A549 (cell line): ENCODE results near the gene PEX11B. TPM values are rescaled to one million over a fixed set of nuclear protein-coding genes. Genes with fewer than 3 reads are reported as not detected.
"Not testable (repeated sequence)": the region's sequence is repeated elsewhere in the genome, so short reads cannot be mapped to it uniquely, and the experiment has no call there.

Experiments used
- ATAC-seq, 2 experiments: fragments of 200-7000 bp in 1 of 2; fragments of >200 bp in 1 of 2; cut with Nextera tagmentation in 1 of 2; cut with Tn5 transposase in 1 of 2; 3 replicates each; pipeline versions ENCODE4 v1.8.0 to v1.9.1; 2018 to 2020; ENCODE audit warnings: mild to moderate bottlenecking in 1 of 2, moderate library complexity in 1 of 2
- CTCF ChIA-PET: fragments of 300-600 bp; sonication (Branson Sonifier 250); formaldehyde crosslinking; extraction: SDS; loops from one replicate; lab custom pipeline; 2021; ENCODE audit warnings: antibody characterized with exemption, inconsistent platforms; lab: Yijun Ruan, JAX
- POLR2A ChIA-PET: fragments of 350-600 bp; formaldehyde crosslinking; extraction: SDS; loops from one replicate; lab custom pipeline; 2021; ENCODE audit warnings: antibody characterized with exemption, inconsistent platforms; lab: Yijun Ruan, JAX
- DNase-seq, 2 experiments: peaks; one replicate each; pipeline versions ENCODE4 v3.0.0 to v3.0.0-alpha.2; 2011 to 2016; ENCODE audit warnings: low read depth in 1 of 2, low spot score in 1 of 2
- FAIRE-seq: peaks from 2 replicates; lab custom pipeline; 2011; peaks lifted over from hg19 to GRCh38; lab: Jason Lieb, UNC
- H3K27ac ChIP-seq, 2 experiments: fragments of >200 bp; sonication (Bioruptor Twin); formaldehyde crosslinking; 3 replicates each; pipeline ENCODE4 v1.5.1; 2016 to 2017
- H3K4me1 ChIP-seq: fragments of >200 bp; sonication (Bioruptor Twin); formaldehyde crosslinking; 3 replicates; pipeline ENCODE4 v1.6.1; 2016
- H3K4me2 ChIP-seq: fragments of >200 bp; sonication (Bioruptor Twin); formaldehyde crosslinking; 3 replicates; pipeline ENCODE4 v1.6.1; 2016
- H3K4me3 ChIP-seq: fragments of >200 bp; sonication (Bioruptor Twin); formaldehyde crosslinking; 3 replicates; pipeline ENCODE4 v1.5.1; 2016
- H3K9me3 ChIP-seq: fragments of >200 bp; sonication (Bioruptor Twin); formaldehyde crosslinking; 3 replicates; pipeline ENCODE4 v1.6.1; 2016
- CBX2 ChIP-seq: fragments of 200-600 bp; sonication (generic); IDR thresholded peaks from 2 replicates; pipeline ENCODE4 v1.6.1; 2016; ENCODE audit warnings: low read depth, mild to moderate bottlenecking, borderline replicate concordance
- CBX8 ChIP-seq: fragments of 200-600 bp; sonication (generic); IDR thresholded peaks from 2 replicates; pipeline ENCODE4 v1.6.1; 2016
- CEBPB ChIP-seq, 2 experiments: fragments of >200 bp in 1 of 2; sonication (Bioruptor Twin) in 1 of 2; formaldehyde crosslinking in 1 of 2; IDR thresholded peaks; 2 replicates each; pipeline ENCODE4 v1.6.1; 2012 to 2016
- CHD4 ChIP-seq: fragments of 200-600 bp; sonication (generic); IDR thresholded peaks from 2 replicates; pipeline ENCODE4 v1.6.1; 2016; ENCODE audit warnings: antibody characterized with exemption, mild to moderate bottlenecking, borderline replicate concordance
- ELK1 ChIP-seq: fragments of 150-350 bp; IDR thresholded peaks from 2 replicates; pipeline ENCODE4 v1.6.1; 2014; ENCODE audit warnings: low read depth, mild to moderate bottlenecking, low read length
- GATA3 ChIP-seq: IDR thresholded peaks from 2 replicates; pipeline ENCODE4 v1.6.1; 2012; ENCODE audit warnings: borderline replicate concordance
- HDAC2 ChIP-seq: fragments of 200-600 bp; sonication (generic); IDR thresholded peaks from 2 replicates; pipeline ENCODE4 v1.6.1; 2016
- HEYL ChIP-seq: fragments of 250-450 bp; sonication (Bioruptor Pico); IDR thresholded peaks from 2 replicates; pipeline ENCODE4 v1.8.0; 2021; ENCODE audit warnings: mild to moderate bottlenecking, moderate library complexity
- HOXB13 ChIP-seq: fragments of 250-450 bp; sonication (Bioruptor Pico); IDR thresholded peaks from 2 replicates; pipeline ENCODE4 v1.5.0; 2020; ENCODE audit warnings: low read depth, mild to moderate bottlenecking, moderate library complexity
- HOXB5 ChIP-seq: fragments of 250-450 bp; sonication (Bioruptor Pico); IDR thresholded peaks from 2 replicates; pipeline ENCODE4 v1.5.0; 2020; ENCODE audit warnings: mild to moderate bottlenecking, moderate library complexity
- JUN ChIP-seq, 2 experiments: fragments of >200 bp; sonication (Bioruptor Twin); formaldehyde crosslinking; IDR thresholded peaks; 2 replicates in 1 of 2; 3 replicates in 1 of 2; pipeline ENCODE4 v1.6.1; 2016 to 2017
- MAZ ChIP-seq: fragments of 150-350 bp; IDR thresholded peaks from 2 replicates; pipeline ENCODE4 v1.6.1; 2014; ENCODE audit warnings: antibody characterized with exemption, low read depth, low read length, borderline replicate concordance
- NPAS2 ChIP-seq: fragments of 250-450 bp; sonication (Bioruptor Pico); IDR thresholded peaks from 2 replicates; pipeline ENCODE4 v1.8.0; 2022; ENCODE audit warnings: mild to moderate bottlenecking, moderate library complexity, borderline replicate concordance
- PHF8 ChIP-seq: fragments of 200-600 bp; sonication (generic); IDR thresholded peaks from 2 replicates; pipeline ENCODE4 v1.6.1; 2016; ENCODE audit warnings: low read depth, mild to moderate bottlenecking, antibody characterized with exemption, moderate library complexity, borderline replicate concordance
- RCOR1 ChIP-seq: fragments of 150-350 bp; IDR thresholded peaks from 2 replicates; pipeline ENCODE4 v1.6.1; 2014; ENCODE audit warnings: antibody characterized with exemption, low read length, low read depth
- RNF2 ChIP-seq: fragments of 200-600 bp; sonication (generic); IDR thresholded peaks from 2 replicates; pipeline ENCODE4 v1.6.1; 2016; ENCODE audit warnings: low read depth, mild to moderate bottlenecking, antibody characterized with exemption, moderate library complexity, borderline replicate concordance
- SREBF2 ChIP-seq: fragments of 450-650 bp; IDR thresholded peaks from 2 replicates; pipeline ENCODE4 v1.6.1; 2014; ENCODE audit warnings: mild to moderate bottlenecking, moderate library complexity
- WGBS: methylation state at CpG from one replicate; pipeline ENCODE4 v1.1.6; 2017; ENCODE audit errors: missing lambda C conversion rate; 5-methylcytosine and 5-hydroxymethylcytosine counted together
- polyA plus RNA-seq, 4 experiments: library from polyadenylated mRNA; depleted of rRNA in 3 of 4; stranded (reverse); fragments of >200 nt; fragmentation: RNase III in 1 of 4; extraction: RNeasy Plus Mini Kit Qiagen cat#74134 plus additional on column Dnase treatment in 1 of 4; gene quantifications; 2 replicates in 3 of 4; 3 replicates in 1 of 4; pipeline ENCODE4 v1.2.3, GENCODE V29; 2011 to 2017
- TF ChIP-seq, protein P1 (sequence below): fragments of >200 bp; sonication (Bioruptor Twin); formaldehyde crosslinking; IDR thresholded peaks from 3 replicates; pipeline ENCODE4 v1.5.1; 2016

The PEX11B gene
- polyA plus RNA-seq, 2 of the 4 experiments (the other 2 are of a cell fraction) = 13.9 to 40.6 TPM

DNA sequence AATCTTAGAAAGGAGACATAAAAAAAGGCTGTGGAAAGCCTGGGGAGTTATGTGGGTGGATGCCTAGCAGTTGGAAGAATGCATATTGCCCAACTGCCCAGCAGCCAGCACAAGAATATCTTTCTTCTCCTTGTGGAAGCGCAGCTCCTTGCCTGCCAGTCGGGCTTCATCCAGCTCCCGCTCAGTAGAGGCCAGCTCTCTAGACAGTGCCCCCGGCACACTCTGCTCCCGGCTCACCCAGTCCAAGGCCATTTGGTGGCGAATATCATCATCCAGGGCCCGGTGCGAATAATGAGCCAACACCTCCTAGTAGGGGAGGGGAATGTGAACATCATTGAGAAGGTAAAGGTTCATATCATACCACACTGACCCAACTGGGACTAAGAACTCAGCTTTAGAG is 17.7 kb upstream of the PEX11B start:
- TF ChIP-seq CBX8 = no peak
- TF ChIP-seq GATA3 = no peak
- no peak for TF ChIP-seq JUN (IDR thresholded peaks at IDR 0.05)
- TF ChIP-seq CBX2 = no peak
- no peak for TF ChIP-seq NPAS2 (CRISPR knock-in tag)
- TF ChIP-seq ELK1 = no peak
- no peak for TF ChIP-seq SREBF2
- TF ChIP-seq RNF2 = no peak
- no peak for TF ChIP-seq RCOR1
- TF ChIP-seq MAZ = no peak
- TF ChIP-seq HOXB13 = no peak
- TF ChIP-seq HOXB5 (CRISPR knock-in tag) = no peak
- TF ChIP-seq HDAC2 = no peak
- TF ChIP-seq, all 56 proteins: peak for 0
- H3K4me2 ChIP-seq = no peak overlapping the region
- POLR2A ChIA-PET = interaction anchor here (1.0 to 2.2 kb wide), 3 partner anchors 9 to 22 kb away, joined by 3 to 9 read pairs (median 3); partner anchors contain the start of genes LIX1L and RBM8A

GRCh38 chr1:145935708-145936107 is 17.2 kb upstream of the PEX11B start:
- Histone ChIP-seq H3K4me1 (no peaks in the 10 kb centered on the region), H3K9me3 (no peaks in the 10 kb centered on the region), H3K4me3 (no peak overlapping the region), H3K27ac (no peak overlapping the region)
- ChIA-PET CTCF (interaction anchor here (1.2 to 2.1 kb wide), 5 partner anchors 8 to 90 kb away, joined by 3 to 7 read pairs (median 5); partner anchors contain the start of genes ITGA10, NUDT17 and RBM8A), POLR2A (interaction anchor here (2.2 kb wide), 1 partner anchor 8 kb away, joined by 9 read pairs; the partner anchor contains the start of gene RBM8A)
- DNase-seq = no peak
- TF ChIP-seq MAZ (no peak), CEBPB (IDR thresholded peaks at IDR 0.05) (no peak), ELK1 (no peak), HEYL (CRISPR knock-in tag) (no peak), CHD4 (no peak), CBX2 (no peak), PHF8 (no peak)
- TF ChIP-seq, protein P1, sequence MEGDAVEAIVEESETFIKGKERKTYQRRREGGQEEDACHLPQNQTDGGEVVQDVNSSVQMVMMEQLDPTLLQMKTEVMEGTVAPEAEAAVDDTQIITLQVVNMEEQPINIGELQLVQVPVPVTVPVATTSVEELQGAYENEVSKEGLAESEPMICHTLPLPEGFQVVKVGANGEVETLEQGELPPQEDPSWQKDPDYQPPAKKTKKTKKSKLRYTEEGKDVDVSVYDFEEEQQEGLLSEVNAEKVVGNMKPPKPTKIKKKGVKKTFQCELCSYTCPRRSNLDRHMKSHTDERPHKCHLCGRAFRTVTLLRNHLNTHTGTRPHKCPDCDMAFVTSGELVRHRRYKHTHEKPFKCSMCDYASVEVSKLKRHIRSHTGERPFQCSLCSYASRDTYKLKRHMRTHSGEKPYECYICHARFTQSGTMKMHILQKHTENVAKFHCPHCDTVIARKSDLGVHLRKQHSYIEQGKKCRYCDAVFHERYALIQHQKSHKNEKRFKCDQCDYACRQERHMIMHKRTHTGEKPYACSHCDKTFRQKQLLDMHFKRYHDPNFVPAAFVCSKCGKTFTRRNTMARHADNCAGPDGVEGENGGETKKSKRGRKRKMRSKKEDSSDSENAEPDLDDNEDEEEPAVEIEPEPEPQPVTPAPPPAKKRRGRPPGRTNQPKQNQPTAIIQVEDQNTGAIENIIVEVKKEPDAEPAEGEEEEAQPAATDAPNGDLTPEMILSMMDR = no peak
- TF ChIP-seq, all 56 proteins: peak for 0
- FAIRE-seq (no peak), ATAC-seq (no peak)
- H3K4me2 ChIP-seq = no peak overlapping the region

More for the DNA sequence above, 17.7 kb upstream of the PEX11B start:
- no peak overlapping the region; a peak in 1 of 6 replicates for H3K27ac ChIP-seq
- 92% methylated on average over 8 of the region's 8 CpGs for WGBS
- no peak for FAIRE-seq
- no peak overlapping the region for H3K4me3 ChIP-seq
- no peaks in the 10 kb centered on the region for H3K4me1 ChIP-seq
- H3K9me3 ChIP-seq = no peaks in the 10 kb centered on the region
- DNase-seq = no peak
- CTCF ChIA-PET = interaction anchor here (0.8 to 2.1 kb wide), 9 partner anchors 9 to 91 kb away, joined by 3 to 8 read pairs (median 4); partner anchors contain the start of genes ITGA10, LIX1L, NUDT17 and RBM8A
- no peak for ATAC-seq

GRCh38 chr1:145932522-145933009 is 14.0 kb upstream of the PEX11B start:
- H3K27ac ChIP-seq, POLR2A ChIA-PET, ATAC-seq, DNase-seq, FAIRE-seq, H3K4me1 ChIP-seq, H3K9me3 ChIP-seq, H3K4me3 ChIP-seq, H3K4me2 ChIP-seq: not testable (repeated sequence)
- WGBS = 82% methylated on average over 9 of the region's 9 CpGs
- CTCF ChIA-PET = interaction anchor here (1.4 to 1.9 kb wide), 3 partner anchors 25 to 75 kb away, joined by 4 to 9 read pairs (median 5); partner anchors contain the start of gene LIX1L
